Measurements from ENCODE around the gene ZNF729.
"Not testable (repeated sequence)": the region's sequence is repeated elsewhere in the genome, so short reads cannot be mapped to it uniquely, and the experiment has no call there.

ZNF729 gene

GRCh38 chr19:22286151-22286810, at the start of gene ZNF729:
ZNF729 (plus strand) TSS chr19:22286441; CDS start chr19:22286526, 85 bp downstream.
- no peak for DNase-seq (ENCODE audit: low read depth)
- TF ChIP-seq CTCF (IDR thresholded peaks at IDR 0.05; ENCODE audit: low read length, missing control alignments) = no peak
- no peak within 1 kb of the TSS for H3K4me3 ChIP-seq (replicated peaks; ENCODE audit: low read depth, low read length)

- no peak overlapping the region for H3K4me3 ChIP-seq (replicated peaks; ENCODE audit: low read depth, low read length)
- DNase-seq (ENCODE audit: low read depth) = no peak
- no peak for TF ChIP-seq CTCF (IDR thresholded peaks at IDR 0.05; ENCODE audit: low read length, missing control alignments)
These were observed 29.4 kb upstream of the ZNF729 start for GRCh38 chr19:22256856-22257255.

GRCh38 chr19:22257381-22257780, 28.9 kb upstream of the ZNF729 start:
- DNase-seq (ENCODE audit: low read depth) = no peak

GRCh38 chr19:22257916-22258315, 28.3 kb upstream of the ZNF729 start:
- H3K4me3 ChIP-seq (replicated peaks; ENCODE audit: low read depth, low read length) = no peak overlapping the region
- TF ChIP-seq CTCF (IDR thresholded peaks at IDR 0.05; ENCODE audit: low read length, missing control alignments) = no peak
- DNase-seq (ENCODE audit: low read depth) = no peak

More at GRCh38 chr19:22257381-22257780, 28.9 kb upstream of the ZNF729 start:
- TF ChIP-seq CTCF (IDR thresholded peaks at IDR 0.05; ENCODE audit: low read length, missing control alignments) = no peak
- no peak overlapping the region for H3K4me3 ChIP-seq (replicated peaks; ENCODE audit: low read depth, low read length)

- TF ChIP-seq CTCF (IDR thresholded peaks at IDR 0.05; ENCODE audit: low read length, missing control alignments) = no peak
These were observed 25.7 kb upstream of the ZNF729 start for GRCh38 chr19:22260499-22260898.

GRCh38 chr19:22261596-22261995, 24.6 kb upstream of the ZNF729 start:
- no peak for DNase-seq (ENCODE audit: low read depth)
- TF ChIP-seq CTCF (IDR thresholded peaks at IDR 0.05; ENCODE audit: low read length, missing control alignments) = no peak
- H3K4me3 ChIP-seq (replicated peaks; ENCODE audit: low read depth, low read length) = no peak overlapping the region

More at GRCh38 chr19:22260499-22260898, 25.7 kb upstream of the ZNF729 start:
- H3K4me3 ChIP-seq (replicated peaks; ENCODE audit: low read depth, low read length) = no peak overlapping the region
- no peak for DNase-seq (ENCODE audit: low read depth)

- no peak overlapping the region for H3K4me3 ChIP-seq (replicated peaks; ENCODE audit: low read depth, low read length)
- DNase-seq (ENCODE audit: low read depth) = no peak
- no peak for TF ChIP-seq CTCF (IDR thresholded peaks at IDR 0.05; ENCODE audit: low read length, missing control alignments)
These were observed 23.1 kb upstream of the ZNF729 start for GRCh38 chr19:22263121-22263520.

- not testable (repeated sequence) for H3K4me3 ChIP-seq (replicated peaks; ENCODE audit: low read depth, low read length); DNase-seq (ENCODE audit: low read depth)
These were observed 35.3 kb downstream of the ZNF729 start for GRCh38 chr19:22321554-22321953.

All from fibroblast of pulmonary artery (primary cell).